ENCODE data around the gene PRND. TPM values are rescaled to one million over a fixed set of nuclear protein-coding genes. Genes with fewer than 3 reads are reported as not detected.

PRND gene, protein sequence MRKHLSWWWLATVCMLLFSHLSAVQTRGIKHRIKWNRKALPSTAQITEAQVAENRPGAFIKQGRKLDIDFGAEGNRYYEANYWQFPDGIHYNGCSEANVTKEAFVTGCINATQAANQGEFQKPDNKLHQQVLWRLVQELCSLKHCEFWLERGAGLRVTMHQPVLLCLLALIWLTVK
- total RNA-seq (not detected), polyA plus RNA-seq (under 1 TPM in 1 of 2 donors, not detected in 1; 0.04 TPM)

DNA sequence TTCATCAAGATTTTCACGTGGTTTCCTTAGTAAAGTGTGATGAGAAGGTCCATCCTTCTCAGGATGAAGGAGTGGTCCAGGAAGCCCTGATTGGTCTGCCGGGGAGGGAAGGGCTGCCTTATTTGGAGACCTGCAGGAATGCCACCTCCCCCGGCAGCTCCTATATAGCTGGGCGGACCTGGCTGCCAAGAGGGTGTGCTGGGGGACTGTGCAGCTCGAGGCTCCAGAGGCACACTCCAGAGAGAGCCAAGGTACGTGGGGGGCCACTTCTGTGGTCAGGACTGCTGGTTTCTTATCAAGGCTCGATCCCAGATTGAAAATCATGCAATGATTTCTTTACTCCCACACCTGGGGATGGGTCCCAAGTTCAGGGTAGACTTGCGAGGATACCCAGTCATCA is at the start of gene PRND:
TSS of gene PRND (plus strand) at position 191 of the 400 bp plus-strand sequence. CDS start 2,643 bp downstream, outside the sequence.
- intact Hi-C loops (cut with micrococcal nuclease) = no loop called here
- POLR2A ChIA-PET (ENCODE audit: partially characterized antibody) = no interaction called here
- H3K27me3 Mint-ChIP-seq = no peaks in the 10 kb centered on the region
- Histone ChIP-seq H3K4me1 (ENCODE audit: insufficient read depth, low read length) (peaks cover 17% of the 10 kb centered on the region), H3K27ac (ENCODE audit: low read depth, low read length) (no peak within 1 kb of the TSS), H3K27me3 (ENCODE audit: insufficient read depth, low read length) (no peaks in the 10 kb centered on the region), H3K36me3 (ENCODE audit: insufficient read depth, low read length) (no peaks in the 10 kb centered on the region), H3K4me3 (ENCODE audit: low read length in 2 of 2) (no peak within 1 kb of the TSS), H3K9me3 (ENCODE audit: control insufficient read depth in 1 of 2, low read length in 2 of 2) (no peaks in the 10 kb centered on the region)
- no peaks in the 10 kb centered on the region for H3K36me3 Mint-ChIP-seq
- peak within 1 kb of the TSS in 4 of 7 donors; percentile 5 to 69 (median 61) for H3K27ac Mint-ChIP-seq
- DNase-seq = no peak
- CTCF ChIA-PET (ENCODE audit: partially characterized antibody) = interaction anchor here (0.8 to 17.2 kb wide), 3 partner anchors 19 to 128 kb away, joined by 4 to 369 read pairs (median 7); no protein-coding TSS in a partner anchor
- H3K4me1 Mint-ChIP-seq = peaks cover 7 to 13% (median 10%) of the 10 kb centered on the region in 4 donors
- H3K9me3 Mint-ChIP-seq = peaks cover 0 to 2% (median 0%) of the 10 kb centered on the region in 8 donors
- H3K4me3 Mint-ChIP-seq = peak within 1 kb of the TSS in 2 of 8 donors; percentile 35 to 45

DNA sequence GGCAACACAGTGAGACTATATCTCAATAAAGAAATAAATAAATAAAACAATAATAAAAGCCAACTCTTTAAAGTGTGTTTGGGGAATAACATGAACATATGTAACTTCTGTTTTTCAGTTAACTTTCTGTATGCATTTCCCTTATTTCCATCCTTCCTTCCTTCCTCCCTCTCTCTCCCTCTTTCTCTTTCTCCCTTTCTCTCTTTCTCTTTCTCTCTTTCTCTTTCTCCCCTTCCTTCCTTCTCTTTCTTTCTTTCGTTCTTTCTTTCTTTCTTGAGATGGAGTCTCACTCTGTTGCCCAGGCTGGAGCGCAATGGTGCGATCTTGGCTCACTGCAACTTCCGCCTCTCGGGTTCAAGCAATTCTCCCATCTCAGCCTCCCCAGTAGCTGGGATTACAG is 48.8 kb upstream of the PRND start:
- POLR2A ChIA-PET (ENCODE audit: partially characterized antibody) = interaction anchor here (1.1 kb wide), 1 partner anchor 11 kb away, joined by 3 read pairs; no protein-coding TSS in a partner anchor
- CTCF ChIA-PET (ENCODE audit: partially characterized antibody) = interaction anchor here (0.6 kb wide), 1 partner anchor 11 kb away, joined by 3 read pairs; no protein-coding TSS in a partner anchor
- H3K36me3 ChIP-seq (ENCODE audit: insufficient read depth, low read length) = no peaks in the 10 kb centered on the region

DNA sequence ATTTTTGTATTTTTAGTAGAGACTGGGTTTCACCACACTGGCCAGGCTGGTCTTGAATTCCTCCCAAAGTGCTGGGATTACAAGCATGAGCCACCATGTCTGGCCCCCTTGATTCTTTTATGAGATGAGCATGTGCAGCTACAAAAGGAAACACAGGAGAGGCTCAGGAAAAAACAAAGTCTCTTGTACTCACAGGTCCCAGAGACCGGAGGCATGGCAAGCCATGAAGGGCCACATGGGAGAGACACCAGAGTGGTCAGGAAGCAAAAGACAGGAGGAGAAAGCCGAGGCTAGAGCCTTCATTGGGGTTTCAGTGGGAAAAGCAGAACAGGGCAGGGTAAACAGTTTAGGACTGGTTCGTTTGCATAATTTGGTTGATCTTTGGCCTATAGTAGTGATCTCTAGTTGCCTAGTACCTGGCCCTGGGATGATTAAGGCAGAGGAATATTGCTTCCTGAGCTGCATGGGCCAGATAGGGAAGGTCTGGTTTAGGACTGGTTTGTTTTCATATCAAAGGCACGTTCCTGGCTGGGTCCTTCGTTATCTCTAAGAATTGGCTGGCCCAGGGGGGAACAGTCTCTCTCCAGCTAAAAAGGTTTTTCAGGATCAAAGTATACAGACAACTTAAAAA is 48.2 kb upstream of the PRND start:
- no peaks in the 10 kb centered on the region for H3K9me3 Mint-ChIP-seq
- POLR2A ChIA-PET (ENCODE audit: partially characterized antibody) = interaction anchor here (1.1 kb wide), 1 partner anchor 11 kb away, joined by 3 read pairs; no protein-coding TSS in a partner anchor

More for the DNA sequence above, 48.8 kb upstream of the PRND start:
- intact Hi-C loops (cut with micrococcal nuclease) = no loop called here
- H3K4me3 ChIP-seq (ENCODE audit: low read length in 2 of 2) = no peak overlapping the region
- Mint-ChIP-seq H3K4me1 (peaks cover 0 to 8% (median 5%) of the 10 kb centered on the region in 4 donors), H3K27me3 (peaks cover 0 to 1% of the 10 kb centered on the region in 2 donors), H3K36me3 (no peaks in the 10 kb centered on the region), H3K4me3 (no peak overlapping the region), H3K27ac (no peak overlapping the region), H3K9me3 (no peaks in the 10 kb centered on the region)
- no peaks in the 10 kb centered on the region for H3K27me3 ChIP-seq (ENCODE audit: insufficient read depth, low read length)
- no peak for DNase-seq
- H3K27ac ChIP-seq (ENCODE audit: low read depth, low read length) = no peak overlapping the region
- no peaks in the 10 kb centered on the region for H3K4me1 ChIP-seq (ENCODE audit: insufficient read depth, low read length)
- no peaks in the 10 kb centered on the region for H3K9me3 ChIP-seq (ENCODE audit: control insufficient read depth in 1 of 2, low read length in 2 of 2)

DNA sequence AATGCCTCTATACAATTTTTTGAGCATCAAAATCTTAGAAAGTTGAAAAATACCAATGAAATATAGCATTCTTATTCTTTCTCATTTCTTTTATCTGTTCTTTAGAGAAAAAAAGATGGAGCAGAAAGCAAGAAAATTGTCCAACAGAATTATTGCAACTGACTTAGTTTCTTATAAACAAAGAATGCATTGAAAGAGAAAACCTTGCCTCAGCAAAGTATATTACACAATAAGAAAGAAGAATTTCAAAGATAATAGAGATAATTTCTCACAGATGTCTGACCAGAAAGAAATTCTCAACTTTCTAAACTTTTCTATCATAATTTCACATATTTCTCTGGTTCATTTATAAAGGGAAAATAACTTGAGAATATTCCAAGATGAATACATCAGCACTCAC is 47.0 kb upstream of the PRND start:
- no peak for DNase-seq
- Mint-ChIP-seq H3K4me3 (no peak overlapping the region), H3K4me1 (peaks cover 0 to 8% (median 5%) of the 10 kb centered on the region in 4 donors), H3K27ac (no peak overlapping the region), H3K36me3 (no peaks in the 10 kb centered on the region), H3K9me3 (no peaks in the 10 kb centered on the region), H3K27me3 (peaks cover 0 to 1% of the 10 kb centered on the region in 2 donors)
- Histone ChIP-seq H3K27ac (ENCODE audit: low read depth, low read length) (no peak overlapping the region), H3K9me3 (ENCODE audit: control insufficient read depth in 1 of 2, low read length in 2 of 2) (no peaks in the 10 kb centered on the region), H3K27me3 (ENCODE audit: insufficient read depth, low read length) (no peaks in the 10 kb centered on the region), H3K4me3 (ENCODE audit: low read length in 2 of 2) (no peak overlapping the region), H3K36me3 (ENCODE audit: insufficient read depth, low read length) (no peaks in the 10 kb centered on the region), H3K4me1 (ENCODE audit: insufficient read depth, low read length) (no peaks in the 10 kb centered on the region)
- ChIA-PET CTCF (ENCODE audit: partially characterized antibody) (no interaction called here), POLR2A (ENCODE audit: partially characterized antibody) (interaction anchor here (0.7 to 1.0 kb wide), 3 partner anchors 8 to 14 kb away, joined by 3 to 7 read pairs (median 3); no protein-coding TSS in a partner anchor)
- intact Hi-C loops (cut with micrococcal nuclease) = no loop called here

More for the DNA sequence above, 48.2 kb upstream of the PRND start:
- Histone ChIP-seq H3K9me3 (ENCODE audit: control insufficient read depth in 1 of 2, low read length in 2 of 2) (no peaks in the 10 kb centered on the region), H3K27me3 (ENCODE audit: insufficient read depth, low read length) (no peaks in the 10 kb centered on the region), H3K4me1 (ENCODE audit: insufficient read depth, low read length) (no peaks in the 10 kb centered on the region), H3K27ac (ENCODE audit: low read depth, low read length) (no peak overlapping the region), H3K36me3 (ENCODE audit: insufficient read depth, low read length) (no peaks in the 10 kb centered on the region), H3K4me3 (ENCODE audit: low read length in 2 of 2) (no peak overlapping the region)
- peaks cover 0 to 1% of the 10 kb centered on the region in 2 donors for H3K27me3 Mint-ChIP-seq
- DNase-seq = no peak
- no peak overlapping the region for H3K4me3 Mint-ChIP-seq
- CTCF ChIA-PET (ENCODE audit: partially characterized antibody) = interaction anchor here (0.6 to 0.9 kb wide), 3 partner anchors 9 to 282 kb away, joined by 3 to 4 read pairs (median 3); no protein-coding TSS in a partner anchor
- H3K36me3 Mint-ChIP-seq = no peaks in the 10 kb centered on the region
- intact Hi-C loops (cut with micrococcal nuclease) = no loop called here
- H3K27ac Mint-ChIP-seq = peak overlapping the region in 2 of 7 donors; percentile 22 to 42
- peaks cover 0 to 8% (median 5%) of the 10 kb centered on the region in 4 donors for H3K4me1 Mint-ChIP-seq

DNA sequence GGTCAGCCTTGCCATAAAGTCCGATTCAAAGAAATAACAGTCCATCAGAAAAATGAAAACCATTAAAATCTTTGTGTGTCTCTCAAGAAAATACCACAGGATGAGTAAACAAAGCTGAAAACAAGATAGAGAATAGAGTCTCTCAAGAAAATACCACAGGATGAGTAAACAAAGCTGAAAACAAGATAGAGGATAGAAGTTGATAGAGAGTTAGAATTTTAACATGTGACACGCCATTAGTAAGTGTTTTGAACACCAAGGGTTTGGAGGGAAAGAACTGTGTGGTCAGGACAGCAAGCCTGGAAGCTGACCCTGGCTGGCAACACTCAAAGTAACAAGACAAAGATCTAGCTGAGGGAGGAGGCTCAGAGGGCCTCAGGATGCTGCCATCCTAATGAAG is 43.9 kb upstream of the PRND start:
- no peaks in the 10 kb centered on the region for H3K9me3 Mint-ChIP-seq
- Histone ChIP-seq H3K4me3 (ENCODE audit: low read length in 2 of 2) (no peak overlapping the region), H3K4me1 (ENCODE audit: insufficient read depth, low read length) (peaks cover 7% of the 10 kb centered on the region), H3K36me3 (ENCODE audit: insufficient read depth, low read length) (no peaks in the 10 kb centered on the region), H3K9me3 (ENCODE audit: control insufficient read depth in 1 of 2, low read length in 2 of 2) (no peaks in the 10 kb centered on the region), H3K27ac (ENCODE audit: low read depth, low read length) (no peak overlapping the region), H3K27me3 (ENCODE audit: insufficient read depth, low read length) (no peaks in the 10 kb centered on the region)
- ChIA-PET POLR2A (ENCODE audit: partially characterized antibody) (interaction anchor here (1.5 kb wide), 1 partner anchor 12 kb away, joined by 3 read pairs; no protein-coding TSS in a partner anchor), CTCF (ENCODE audit: partially characterized antibody) (interaction anchor here (1.4 kb wide), 1 partner anchor 61 kb away, joined by 3 read pairs; no protein-coding TSS in a partner anchor)
- H3K36me3 Mint-ChIP-seq = no peaks in the 10 kb centered on the region
- intact Hi-C loops (cut with micrococcal nuclease) = no loop called here
- H3K27me3 Mint-ChIP-seq = no peaks in the 10 kb centered on the region
- peak overlapping the region in 2 of 7 donors; percentile 13 to 54 for H3K27ac Mint-ChIP-seq
- H3K4me1 Mint-ChIP-seq = peaks cover 3 to 17% (median 10%) of the 10 kb centered on the region in 4 donors
- no peak for DNase-seq
- H3K4me3 Mint-ChIP-seq = peak overlapping the region in 1 of 8 donors; percentile 5

DNA sequence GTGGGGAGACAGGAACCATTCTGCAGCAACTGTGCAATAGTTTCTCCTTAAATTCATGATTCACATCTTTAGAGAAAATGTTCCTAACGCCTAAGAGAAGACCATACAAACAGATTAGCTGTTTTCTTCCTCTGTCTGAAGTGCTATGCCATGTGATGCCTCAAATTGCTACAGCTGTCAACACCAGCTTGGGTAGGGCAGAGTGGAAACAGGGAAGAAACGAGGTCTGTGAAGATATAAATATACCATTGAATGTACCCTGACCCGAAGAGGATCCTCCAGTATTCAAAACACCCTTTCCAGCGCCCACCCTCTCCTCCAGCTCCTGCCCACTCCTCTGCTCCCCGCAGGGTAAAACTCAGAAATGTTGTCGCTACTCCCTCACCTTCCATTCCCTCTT is 40.3 kb upstream of the PRND start:
- intact Hi-C loops (cut with micrococcal nuclease) = no loop called here
- Mint-ChIP-seq H3K4me1 (peaks cover 28 to 50% (median 39%) of the 10 kb centered on the region in 4 donors), H3K27ac (peak overlapping the region in 4 of 7 donors; percentile 52 to 79 (median 70)), H3K4me3 (no peak overlapping the region), H3K36me3 (no peaks in the 10 kb centered on the region), H3K9me3 (no peaks in the 10 kb centered on the region), H3K27me3 (no peaks in the 10 kb centered on the region)
- Histone ChIP-seq H3K27ac (ENCODE audit: low read depth, low read length) (no peak overlapping the region), H3K27me3 (ENCODE audit: insufficient read depth, low read length) (no peaks in the 10 kb centered on the region), H3K4me3 (ENCODE audit: low read length in 2 of 2) (no peak overlapping the region), H3K36me3 (ENCODE audit: insufficient read depth, low read length) (no peaks in the 10 kb centered on the region), H3K9me3 (ENCODE audit: control insufficient read depth in 1 of 2, low read length in 2 of 2) (no peaks in the 10 kb centered on the region), H3K4me1 (ENCODE audit: insufficient read depth, low read length) (peaks cover 39% of the 10 kb centered on the region)
- DNase-seq = no peak
- ChIA-PET CTCF (ENCODE audit: partially characterized antibody) (interaction anchor here (1.1 kb wide), 1 partner anchor 68 kb away, joined by 3 read pairs; no protein-coding TSS in a partner anchor), POLR2A (ENCODE audit: partially characterized antibody) (no interaction called here)

DNA sequence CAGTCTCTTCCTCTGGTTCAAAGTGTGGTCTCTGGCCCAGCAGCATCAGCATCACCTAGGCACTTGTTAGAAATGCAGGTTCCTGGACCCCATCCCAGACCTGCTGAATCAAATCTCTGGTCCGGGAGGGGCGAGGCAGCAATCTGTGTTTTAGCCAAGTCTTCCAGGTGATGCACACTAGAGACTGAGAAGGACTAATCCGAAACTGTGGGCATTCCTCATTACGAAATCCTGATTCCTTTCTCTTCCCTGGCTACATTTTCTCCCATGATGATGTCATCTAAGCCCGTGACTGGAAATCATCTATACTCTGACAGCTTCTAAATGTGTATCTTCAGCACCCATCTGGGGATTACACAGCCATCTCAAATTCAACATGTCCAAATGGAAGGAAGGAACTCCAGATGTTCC is 39.7 kb upstream of the PRND start:
- no peaks in the 10 kb centered on the region for H3K9me3 ChIP-seq (ENCODE audit: control insufficient read depth in 1 of 2, low read length in 2 of 2)

More for the DNA sequence above, 39.7 kb upstream of the PRND start:
- no peaks in the 10 kb centered on the region for H3K27me3 Mint-ChIP-seq
- Histone ChIP-seq H3K27ac (ENCODE audit: low read depth, low read length) (no peak overlapping the region), H3K4me3 (ENCODE audit: low read length in 2 of 2) (no peak overlapping the region), H3K27me3 (ENCODE audit: insufficient read depth, low read length) (no peaks in the 10 kb centered on the region), H3K4me1 (ENCODE audit: insufficient read depth, low read length) (peaks cover 39% of the 10 kb centered on the region), H3K36me3 (ENCODE audit: insufficient read depth, low read length) (no peaks in the 10 kb centered on the region)
- H3K36me3 Mint-ChIP-seq = no peaks in the 10 kb centered on the region
- DNase-seq = no peak
- ChIA-PET CTCF (ENCODE audit: partially characterized antibody) (interaction anchor here (1.1 kb wide), 1 partner anchor 68 kb away, joined by 3 read pairs; no protein-coding TSS in a partner anchor), POLR2A (ENCODE audit: partially characterized antibody) (no interaction called here)
- peak overlapping the region in 5 of 7 donors; percentile 57 to 98 (median 82) for H3K27ac Mint-ChIP-seq
- intact Hi-C loops (cut with micrococcal nuclease) = no loop called here
- H3K4me1 Mint-ChIP-seq = peaks cover 28 to 50% (median 39%) of the 10 kb centered on the region in 4 donors
- H3K4me3 Mint-ChIP-seq = no peak overlapping the region
- H3K9me3 Mint-ChIP-seq = no peaks in the 10 kb centered on the region

Data from CD4-positive, alpha-beta memory T cell (primary cell).